ENCODE data around the gene DCC.

GRCh38 chr18:52452427-52452826 lies 112.4 kb downstream of the DCC start:
- TF ChIP-seq POLR2AphosphoS5 (IDR thresholded peaks at IDR 0.05; ENCODE audit: borderline replicate concordance, low read depth, low read length): no peak
- TF ChIP-seq EZH2 (IDR thresholded peaks at IDR 0.05): no peak

Data from SK-N-MC (cell line).